K562 (cell line): ENCODE data around the gene PDE4D.

ENCODE experiments used
- JUN ChIP-seq, 2 experiments: sonication (generic) in 1 of 2; formaldehyde crosslinking in 1 of 2; IDR thresholded peaks; 2 replicates each; pipeline versions ENCODE4 v1.6.1 to v1.8.0; 2012 to 2022; ENCODE audit warnings: borderline replicate concordance in 2 of 2, mild to moderate bottlenecking in 2 of 2, improper control_type of control experiment in 1 of 2, low read depth in 1 of 2, low read length in 1 of 2, missing genetic modification reagents in 1 of 2
- SAFB ChIP-seq: fragments of 200-400 bp; formaldehyde crosslinking; IDR thresholded peaks from 2 replicates; pipeline ENCODE4 v1.6.1; 2017; ENCODE audit warnings: low read depth, low read length, borderline replicate concordance
- TARDBP ChIP-seq: fragments of 450-650 bp; IDR thresholded peaks from 2 replicates; pipeline ENCODE4 v1.6.1; 2016
- TF ChIP-seq, protein P1 (sequence below): fragments of 250-450 bp; sonication (Bioruptor Pico); IDR thresholded peaks from 2 replicates; pipeline ENCODE4 v1.5.0; 2021; ENCODE audit warnings: mild to moderate bottlenecking, borderline replicate concordance

DNA sequence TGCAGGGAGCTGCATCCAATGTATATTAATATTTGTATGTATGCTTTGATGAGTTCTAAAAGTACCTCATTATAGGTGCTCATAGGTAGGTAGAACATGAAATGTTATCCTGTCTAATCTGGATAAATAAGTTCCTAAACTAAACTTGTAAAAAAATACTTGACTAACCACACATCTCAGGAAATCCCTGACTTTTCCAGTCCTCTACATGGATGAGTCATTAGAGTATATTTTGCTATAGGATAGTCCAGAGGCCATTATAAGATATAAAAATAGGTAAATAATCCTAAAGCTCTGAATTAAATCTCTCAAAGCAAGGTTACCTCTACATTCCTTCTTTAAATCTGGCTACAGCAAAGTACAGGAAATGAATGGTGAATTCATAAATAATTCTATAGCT lies 906.3 kb downstream of the PDE4D start:
- TF ChIP-seq SAFB (no peak), TARDBP (no peak), JUN (IDR thresholded peaks at IDR 0.05; ENCODE audit: borderline replicate concordance, low read depth, low read length) (no peak), JUN (CRISPR knock-in tag; IDR thresholded peaks at IDR 0.05; ENCODE audit: borderline replicate concordance) (no peak)
- TF ChIP-seq, protein P1, sequence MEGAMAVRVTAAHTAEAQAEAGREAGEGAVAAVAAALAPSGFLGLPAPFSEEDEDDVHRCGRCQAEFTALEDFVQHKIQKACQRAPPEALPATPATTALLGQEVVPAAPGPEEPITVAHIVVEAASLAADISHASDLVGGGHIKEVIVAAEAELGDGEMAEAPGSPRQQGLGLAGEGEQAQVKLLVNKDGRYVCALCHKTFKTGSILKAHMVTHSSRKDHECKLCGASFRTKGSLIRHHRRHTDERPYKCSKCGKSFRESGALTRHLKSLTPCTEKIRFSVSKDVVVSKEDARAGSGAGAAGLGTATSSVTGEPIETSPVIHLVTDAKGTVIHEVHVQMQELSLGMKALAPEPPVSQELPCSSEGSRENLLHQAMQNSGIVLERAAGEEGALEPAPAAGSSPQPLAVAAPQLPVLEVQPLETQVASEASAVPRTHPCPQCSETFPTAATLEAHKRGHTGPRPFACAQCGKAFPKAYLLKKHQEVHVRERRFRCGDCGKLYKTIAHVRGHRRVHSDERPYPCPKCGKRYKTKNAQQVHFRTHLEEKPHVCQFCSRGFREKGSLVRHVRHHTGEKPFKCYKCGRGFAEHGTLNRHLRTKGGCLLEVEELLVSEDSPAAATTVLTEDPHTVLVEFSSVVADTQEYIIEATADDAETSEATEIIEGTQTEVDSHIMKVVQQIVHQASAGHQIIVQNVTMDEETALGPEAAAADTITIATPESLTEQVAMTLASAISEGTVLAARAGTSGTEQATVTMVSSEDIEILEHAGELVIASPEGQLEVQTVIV (CRISPR knock-in tag), result no peak
